Natural killer cell (primary cell): Measurements from ENCODE around the gene SORCS2. TPM values are rescaled to one million over a fixed set of nuclear protein-coding genes. Genes with fewer than 3 reads are reported as not detected.

Experiments used
- ATAC-seq, 3 donors: fragments of 150-1000 bp in 2 of 3; fragments of 200-7000 bp in 1 of 3; cut with Tn5 transposase; 1 replicate in 1 of 3; 2 replicates in 2 of 3; pipeline ENCODE4 v1.10.0; 2021; ENCODE audit warnings: mild to moderate bottlenecking in 2 of 3, moderate library complexity in 2 of 3
- DNase-seq, 2 donors: peaks; one replicate each; pipeline versions ENCODE4 v3.0.0 to v3.0.0-alpha.2; 2013 to 2021; ENCODE audit warnings: mixed read lengths in 1 of 2
- H3K27ac ChIP-seq: one replicate; pipeline ENCODE4 v1.5.1; 2013; ENCODE audit warnings: mild to moderate bottlenecking, low read length
- H3K27me3 ChIP-seq: one replicate; pipeline ENCODE4 v1.6.1; 2013; ENCODE audit warnings: low read length; ENCODE audit not compliant: control insufficient read depth, insufficient read depth
- H3K36me3 ChIP-seq: one replicate; pipeline ENCODE4 v1.6.1; 2013; ENCODE audit warnings: low read length; ENCODE audit not compliant: control insufficient read depth, insufficient read depth
- H3K4me1 ChIP-seq: one replicate; pipeline ENCODE4 v1.6.1; 2013; ENCODE audit warnings: low read length; ENCODE audit not compliant: control insufficient read depth, insufficient read depth
- H3K4me3 ChIP-seq: one replicate; pipeline ENCODE4 v1.5.1; 2013; ENCODE audit warnings: low read length
- H3K9me3 ChIP-seq: one replicate; pipeline ENCODE4 v1.6.1; 2013; ENCODE audit warnings: low read length; ENCODE audit not compliant: control insufficient read depth, insufficient read depth
- H3K27ac Mint-ChIP-seq, 2 donors: one replicate each; pipeline ENCODE4 v1.8.0; 2022; ENCODE audit warnings: mild to moderate bottlenecking in 2 of 2, mixed read lengths in 2 of 2, moderate library complexity in 1 of 2
- H3K27me3 Mint-ChIP-seq, 2 donors: one replicate each; pipeline ENCODE4 v1.8.0; 2022; ENCODE audit warnings: low read depth in 2 of 2, mixed read lengths in 2 of 2
- H3K36me3 Mint-ChIP-seq: one replicate; pipeline ENCODE4 v1.8.0; 2022; ENCODE audit warnings: mixed read lengths
- H3K4me1 Mint-ChIP-seq, 2 donors: one replicate each; pipeline ENCODE4 v1.8.0; 2022; ENCODE audit warnings: mixed read lengths in 2 of 2
- H3K4me3 Mint-ChIP-seq: one replicate; pipeline ENCODE4 v1.8.0; 2022; ENCODE audit warnings: mild to moderate bottlenecking, moderate library complexity, mixed read lengths
- H3K9me3 Mint-ChIP-seq, 2 donors: one replicate each; pipeline ENCODE4 v1.8.0; 2022; ENCODE audit warnings: mixed read lengths in 2 of 2
- CTCF ChIP-seq: fragments of 200-600 bp; IDR thresholded peaks from one replicate; pipeline ENCODE4 v1.8.0; 2022; ENCODE audit warnings: antibody characterized with exemption
- WGBS: methylation state at CpG from one replicate; pipeline ENCODE4 v1.1.7; 2013; ENCODE audit warnings: missing lambda C conversion rate; ENCODE audit not compliant: insufficient coverage; 5-methylcytosine and 5-hydroxymethylcytosine counted together
- intact Hi-C: fragments of 100-400 bp; cut with micrococcal nuclease; formaldehyde crosslinking; loops from one replicate; pipeline ENCODE4 v1.14.2; 2022
- total RNA-seq, 4 donors: library from RNA; stranded (reverse); fragments of 120-200 nt in 1 of 4; gene quantifications; one replicate each; pipeline versions ENCODE4 v1.2.3 to v1.2.4, GENCODE V29; 2013 to 2022

SORCS2 gene
- total RNA-seq, 3 donors from 2014 or later (not counting 1 experiment from before 2014, with no cell fraction given), result 1.2 to 2.5 (median 1.4) TPM

DNA sequence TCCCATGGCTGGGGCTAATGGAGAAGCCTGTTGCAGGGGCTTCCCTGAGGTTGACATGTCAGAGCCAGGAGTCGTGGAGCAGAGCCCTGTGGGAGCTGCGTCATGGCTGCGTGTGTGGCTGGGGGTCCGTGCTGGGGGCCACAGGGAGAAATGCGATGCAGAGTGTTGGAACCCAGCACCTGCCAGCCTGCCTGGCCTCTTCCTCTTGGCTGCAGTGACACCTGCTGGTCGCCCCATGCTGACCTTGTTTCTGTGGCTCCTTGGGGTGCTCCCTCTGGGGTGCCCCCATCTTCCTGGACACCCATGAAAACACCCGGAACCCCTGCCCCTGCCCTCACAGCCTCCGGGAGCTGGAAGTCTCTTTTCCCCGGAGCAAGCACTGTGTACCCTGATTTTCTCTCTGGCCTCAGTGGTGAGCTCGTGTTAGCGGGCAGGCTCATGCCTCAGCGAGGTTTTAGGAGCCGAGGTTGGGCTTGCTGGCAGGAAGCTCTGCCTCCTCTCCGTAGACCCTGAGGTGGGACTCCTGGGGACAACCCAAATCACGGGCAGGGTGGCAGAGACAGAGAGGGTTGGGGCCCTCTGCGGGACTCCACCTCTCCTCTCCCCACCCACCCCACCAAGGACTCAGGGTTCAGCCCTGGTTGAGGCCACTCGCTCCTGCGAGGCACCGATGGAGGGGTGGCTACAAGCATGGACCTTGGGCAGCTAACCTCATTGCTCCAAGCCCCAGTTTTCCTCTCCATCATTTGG is 103.7 kb downstream of the SORCS2 start:
- peaks cover 0 to 7% of the 10 kb centered on the region in 2 donors for H3K4me1 Mint-ChIP-seq
- H3K27me3 Mint-ChIP-seq, result peaks cover 6 to 14% of the 10 kb centered on the region in 2 donors
- no peak overlapping the region for H3K4me3 Mint-ChIP-seq
- Histone ChIP-seq H3K27ac (no peak overlapping the region), H3K27me3 (no peaks in the 10 kb centered on the region), H3K9me3 (no peaks in the 10 kb centered on the region), H3K36me3 (no peaks in the 10 kb centered on the region), H3K4me1 (no peaks in the 10 kb centered on the region), H3K4me3 (no peak overlapping the region)
- ATAC-seq, result no peak
- no peak for TF ChIP-seq CTCF
- H3K9me3 Mint-ChIP-seq, result no peaks in the 10 kb centered on the region
- no peaks in the 10 kb centered on the region for H3K36me3 Mint-ChIP-seq
- no peak overlapping the region for H3K27ac Mint-ChIP-seq
- DNase-seq, result no peak
- 70% methylated on average over 19 of the region's 19 CpGs for WGBS
- intact Hi-C loops, result no loop called here

- no peak overlapping the region for H3K4me3 ChIP-seq
- no peak overlapping the region for H3K4me3 Mint-ChIP-seq
- no peaks in the 10 kb centered on the region for H3K36me3 Mint-ChIP-seq
- intact Hi-C loops, result no loop called here
- no peaks in the 10 kb centered on the region for H3K4me1 ChIP-seq
- no peaks in the 10 kb centered on the region for H3K9me3 Mint-ChIP-seq
- no peaks in the 10 kb centered on the region for H3K36me3 ChIP-seq
- H3K27ac ChIP-seq, result no peak overlapping the region
- H3K27me3 ChIP-seq, result no peaks in the 10 kb centered on the region
- no peak for TF ChIP-seq CTCF
- H3K27ac Mint-ChIP-seq, result no peak overlapping the region
- ATAC-seq, result no peak
- no peak for DNase-seq
- no peaks in the 10 kb centered on the region for H3K9me3 ChIP-seq
- WGBS, result 87% methylated on average over 23 of the region's 23 CpGs
- H3K4me1 Mint-ChIP-seq, result peaks cover 4 to 7% of the 10 kb centered on the region in 2 donors
- H3K27me3 Mint-ChIP-seq, result peaks cover 10 to 21% of the 10 kb centered on the region in 2 donors
Observed at GRCh38 chr4:7296661-7297335, 104.5 kb downstream of the SORCS2 start.

GRCh38 chr4:7297374-7297773 is 105.0 kb downstream of the SORCS2 start:
- DNase-seq (no peak), ATAC-seq (no peak)
- Histone ChIP-seq H3K9me3 (no peaks in the 10 kb centered on the region), H3K27me3 (no peaks in the 10 kb centered on the region), H3K4me3 (no peak overlapping the region), H3K4me1 (no peaks in the 10 kb centered on the region), H3K36me3 (no peaks in the 10 kb centered on the region), H3K27ac (no peak overlapping the region)
- no peaks in the 10 kb centered on the region for H3K36me3 Mint-ChIP-seq
- intact Hi-C loops, result no loop called here
- TF ChIP-seq CTCF, result no peak
- no peak overlapping the region for H3K4me3 Mint-ChIP-seq
- no peaks in the 10 kb centered on the region for H3K9me3 Mint-ChIP-seq
- 64% methylated on average over 8 of the region's 9 CpGs for WGBS
- peaks cover 6 to 7% of the 10 kb centered on the region in 2 donors for H3K4me1 Mint-ChIP-seq
- peaks cover 15 to 27% of the 10 kb centered on the region in 2 donors for H3K27me3 Mint-ChIP-seq
- no peak overlapping the region for H3K27ac Mint-ChIP-seq
